GM19468 (cell line): ENCODE results near the gene GRXCR1.

ENCODE experiments used
- ATAC-seq: cut with Tn5 transposase; IDR thresholded peaks from one replicate; pipeline ENCODE4 v1.9.1; 2021; ENCODE audit warnings: mild to moderate bottlenecking, moderate library complexity, moderate number of reproducible peaks; ENCODE audit not compliant: unreplicated experiment; ENCODE audit errors: extremely low read depth

Gene GRXCR1

GRCh38 chr4:42925921-42926320 is 33.4 kb downstream of the GRXCR1 start:
- no peak for ATAC-seq

- no peak for ATAC-seq
These were observed 35.4 kb downstream of the GRXCR1 start for GRCh38 chr4:42927946-42928345.

- ATAC-seq, result no peak
These were observed 36.1 kb downstream of the GRXCR1 start for GRCh38 chr4:42928582-42928981.

GRCh38 chr4:42942216-42942615 is 49.7 kb downstream of the GRXCR1 start:
- ATAC-seq, result no peak

GRCh38 chr4:42945874-42946273 is 53.4 kb downstream of the GRXCR1 start:
- ATAC-seq, result no peak

- ATAC-seq, result no peak
These were observed 60.8 kb downstream of the GRXCR1 start for GRCh38 chr4:42953321-42953720.

- no peak for ATAC-seq
These were observed 62.6 kb downstream of the GRXCR1 start for GRCh38 chr4:42954963-42955669.

- no peak for ATAC-seq
These were observed 63.4 kb downstream of the GRXCR1 start for GRCh38 chr4:42955746-42956505.

- no peak for ATAC-seq
These were observed 72.8 kb downstream of the GRXCR1 start for GRCh38 chr4:42965326-42965725.

- ATAC-seq, result no peak
These were observed 93.5 kb downstream of the GRXCR1 start for GRCh38 chr4:42985976-42986375.

GRCh38 chr4:42995343-42995944 is 102.9 kb downstream of the GRXCR1 start:
- no peak for ATAC-seq

GRCh38 chr4:43008793-43009192 is 116.3 kb downstream of the GRXCR1 start:
- no peak for ATAC-seq

- no peak for ATAC-seq
These were observed 121.7 kb downstream of the GRXCR1 start for GRCh38 chr4:43014256-43014655.

- ATAC-seq, result no peak
These were observed 149.1 kb downstream of the GRXCR1 start for GRCh38 chr4:43041632-43042031.

- no peak for ATAC-seq
These were observed 154.5 kb downstream of the GRXCR1 start for GRCh38 chr4:43047058-43047457.

- no peak for ATAC-seq
These were observed 156.1 kb downstream of the GRXCR1 start for GRCh38 chr4:43048570-43048969.

GRCh38 chr4:43049326-43049725 is 156.8 kb downstream of the GRXCR1 start:
- no peak for ATAC-seq

GRCh38 chr4:43066415-43066814 is 173.9 kb downstream of the GRXCR1 start:
- ATAC-seq, result no peak

GRCh38 chr4:43071069-43071468 is 178.6 kb downstream of the GRXCR1 start:
- no peak for ATAC-seq
